HG03135 (cell line): Measurements from ENCODE around the gene JUN.

Experiments used
- ATAC-seq: cut with Tn5 transposase; IDR thresholded peaks from one replicate; pipeline ENCODE4 v1.9.1; 2021; ENCODE audit warnings: mild to moderate bottlenecking, moderate library complexity; ENCODE audit not compliant: unreplicated experiment

Gene JUN

DNA sequence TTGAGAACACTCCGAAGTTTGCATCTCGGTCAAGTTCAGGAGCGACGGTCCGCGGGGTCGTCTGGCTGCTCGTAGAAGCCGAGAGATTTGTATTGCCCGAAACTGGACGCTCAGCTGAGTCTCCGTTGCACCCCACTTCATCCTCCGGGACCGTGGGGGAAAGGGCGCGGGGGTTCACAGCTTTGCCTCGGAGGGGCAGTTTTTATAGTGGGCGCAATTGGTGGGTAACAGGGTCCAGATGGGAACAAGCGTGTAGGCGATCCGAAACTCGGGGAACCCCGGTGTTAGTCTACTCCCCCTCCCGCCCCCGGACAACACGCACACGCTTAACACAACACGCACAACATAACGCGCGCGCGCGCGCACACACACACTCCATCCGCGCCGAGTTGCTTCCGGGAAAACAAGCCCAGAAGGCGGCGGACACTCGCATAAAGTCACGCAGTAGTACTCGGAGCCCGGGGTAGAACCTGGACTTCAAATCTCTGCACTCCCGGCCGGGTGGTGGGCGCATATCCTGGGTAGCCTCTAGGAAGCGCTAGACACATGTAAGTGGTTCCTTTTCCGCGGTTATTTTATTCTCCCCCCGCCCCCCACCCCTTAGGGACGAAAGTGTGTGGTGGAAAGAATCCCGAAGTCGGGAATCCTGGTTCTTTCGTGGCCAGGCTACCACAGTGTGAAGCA, 1.1 kb upstream of the JUN start:
- no peak for ATAC-seq

DNA sequence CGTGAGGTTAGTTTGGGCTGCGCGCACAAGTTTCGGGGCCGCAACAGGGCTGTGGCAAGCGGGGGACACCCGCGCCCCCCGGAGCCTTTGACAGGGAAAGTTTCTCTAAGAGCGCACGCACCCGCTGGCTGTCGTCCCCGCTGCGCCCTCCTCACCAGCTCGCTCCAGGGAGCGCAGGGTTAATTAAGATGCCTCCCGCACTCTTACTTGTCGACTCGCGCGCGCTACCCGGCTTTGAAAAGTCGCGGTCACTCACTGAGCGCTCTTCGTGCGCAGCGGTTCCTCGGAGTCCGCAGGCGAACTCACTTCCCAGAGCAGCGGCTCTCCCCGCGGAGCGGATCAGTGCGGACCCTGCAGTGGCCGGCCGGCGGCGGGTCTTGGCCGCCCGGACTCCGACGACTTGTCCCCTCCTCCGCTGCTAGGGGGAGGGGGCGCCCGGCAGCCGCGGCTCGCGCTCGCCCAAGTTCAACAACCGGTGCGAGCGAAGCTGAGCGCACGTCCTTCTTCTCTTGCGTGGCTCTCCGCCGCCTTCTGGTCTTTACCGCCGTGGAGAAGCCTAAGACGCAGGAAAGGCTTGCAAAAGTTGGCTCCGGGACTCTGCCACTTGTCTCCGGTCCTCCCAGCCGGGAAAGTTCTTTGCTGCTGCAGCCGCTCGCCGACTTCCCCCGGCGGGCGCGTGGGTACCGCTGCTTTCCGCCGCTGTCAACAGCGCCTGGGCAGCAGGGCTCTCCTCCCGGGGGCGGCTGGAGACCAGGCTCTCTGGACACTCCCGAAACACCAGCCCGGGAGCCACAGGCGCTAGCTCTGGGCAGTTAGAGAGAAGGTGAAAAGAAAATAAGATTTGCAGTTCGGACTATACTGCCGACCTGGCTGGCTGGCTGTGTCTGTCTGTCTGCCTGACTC, 506 bp downstream of the JUN start:
- ATAC-seq, result no peak

DNA sequence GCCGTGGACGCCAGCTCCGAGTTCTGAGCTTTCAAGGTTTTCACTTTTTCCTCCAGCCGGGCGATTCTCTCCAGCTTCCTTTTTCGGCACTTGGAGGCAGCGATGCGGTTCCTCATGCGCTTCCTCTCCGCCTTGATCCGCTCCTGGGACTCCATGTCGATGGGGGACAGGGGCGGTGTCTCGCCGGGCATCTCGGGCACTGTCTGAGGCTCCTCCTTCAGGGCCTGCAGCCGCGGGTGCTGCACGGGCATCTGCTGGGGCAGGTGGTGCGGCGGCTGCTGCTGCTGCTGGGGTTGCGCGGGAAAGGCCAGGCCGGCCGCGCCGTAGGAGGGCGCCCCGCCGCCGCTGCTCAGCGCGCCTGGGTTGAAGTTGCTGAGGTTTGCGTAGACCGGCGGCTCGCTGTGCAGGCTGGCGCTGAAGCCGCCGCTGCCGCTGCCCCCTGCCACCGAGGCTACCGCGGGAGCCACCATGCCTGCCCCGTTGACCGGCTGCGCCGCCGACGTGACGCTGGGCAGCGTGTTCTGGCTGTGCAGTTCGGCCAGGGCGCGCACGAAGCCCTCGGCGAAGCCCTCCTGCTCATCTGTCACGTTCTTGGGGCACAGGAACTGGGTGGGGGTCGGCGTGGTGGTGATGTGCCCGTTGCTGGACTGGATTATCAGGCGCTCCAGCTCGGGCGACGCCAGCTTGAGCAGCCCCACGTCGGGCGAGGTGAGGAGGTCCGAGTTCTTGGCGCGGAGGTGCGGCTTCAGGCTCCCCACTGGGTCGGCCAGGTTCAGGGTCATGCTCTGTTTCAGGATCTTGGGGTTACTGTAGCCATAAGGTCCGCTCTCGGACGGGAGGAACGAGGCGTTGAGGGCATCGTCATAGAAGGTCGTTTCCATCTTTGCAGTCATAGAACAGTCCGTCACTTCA, 1.4 kb downstream of the JUN start:
- ATAC-seq, result no peak

- ATAC-seq, result no peak
These were observed 2.2 kb downstream of the JUN start for GRCh38 chr1:58781541-58782177.

- no peak for ATAC-seq
These were observed 2.9 kb downstream of the JUN start for GRCh38 chr1:58780836-58781452.

- ATAC-seq, result no peak
These were observed 3.4 kb downstream of the JUN start for GRCh38 chr1:58780411-58780810.

- no peak for ATAC-seq
These were observed 4.0 kb downstream of the JUN start for GRCh38 chr1:58779801-58780382.

DNA sequence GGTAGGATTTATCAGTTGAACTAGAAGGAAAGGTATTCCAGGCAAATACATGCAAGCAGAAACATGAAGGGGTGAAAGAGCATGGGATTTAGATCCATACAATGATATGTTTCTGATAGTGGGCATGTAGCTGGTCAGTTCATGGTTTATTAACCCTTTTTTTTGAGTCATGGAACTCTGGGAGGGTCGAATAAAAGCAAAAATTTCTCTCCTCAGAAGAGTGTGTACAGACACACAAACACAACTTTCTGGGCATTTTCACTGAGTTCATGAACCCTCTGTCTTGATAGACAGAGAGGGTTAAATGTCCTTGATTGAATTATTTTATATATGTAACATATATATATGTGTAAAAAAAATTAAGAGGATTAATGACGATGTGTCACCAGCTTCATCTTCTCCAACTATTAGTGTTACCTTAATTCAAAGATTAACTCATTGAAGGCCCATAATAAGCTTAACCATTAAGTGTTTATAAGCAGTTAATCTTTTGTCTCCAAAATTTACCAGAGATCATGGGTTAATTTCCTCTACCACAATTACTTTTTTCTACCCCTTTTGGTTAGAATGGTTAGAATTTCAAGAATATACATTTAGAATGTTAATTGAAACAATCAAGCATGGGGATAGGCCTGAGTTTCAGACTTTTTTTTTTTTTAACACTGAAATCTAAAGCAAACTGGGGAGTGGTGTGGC, 4.6 kb downstream of the JUN start:
- no peak for ATAC-seq

DNA sequence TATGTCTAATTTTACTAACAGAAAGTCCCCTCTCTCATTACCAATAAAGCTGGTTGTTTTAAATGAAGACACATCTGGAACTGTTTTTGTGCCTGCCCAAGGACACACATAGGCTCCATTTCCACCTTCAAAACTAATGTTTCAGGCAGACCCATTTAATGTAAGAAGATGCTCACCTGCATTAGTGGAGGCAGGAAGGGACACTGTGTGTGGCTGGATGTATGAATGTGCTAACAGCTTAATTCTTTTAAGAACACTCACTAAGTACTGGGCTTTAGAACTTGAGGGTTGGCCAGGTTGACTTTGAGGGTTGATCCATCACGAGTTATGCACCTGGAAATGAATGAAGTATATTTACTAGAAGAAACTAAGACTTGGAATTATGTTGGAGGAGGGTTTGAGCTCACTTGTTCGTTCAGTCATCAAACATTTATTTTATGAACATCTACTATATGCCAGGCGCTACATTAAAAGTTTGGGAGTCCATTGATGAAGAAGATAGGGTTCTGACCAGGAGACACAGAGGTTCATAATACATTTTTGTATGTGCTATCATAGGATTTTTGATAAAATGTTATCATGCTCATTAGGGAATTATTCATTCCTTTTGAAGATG, 5.4 kb downstream of the JUN start:
- no peak for ATAC-seq

DNA sequence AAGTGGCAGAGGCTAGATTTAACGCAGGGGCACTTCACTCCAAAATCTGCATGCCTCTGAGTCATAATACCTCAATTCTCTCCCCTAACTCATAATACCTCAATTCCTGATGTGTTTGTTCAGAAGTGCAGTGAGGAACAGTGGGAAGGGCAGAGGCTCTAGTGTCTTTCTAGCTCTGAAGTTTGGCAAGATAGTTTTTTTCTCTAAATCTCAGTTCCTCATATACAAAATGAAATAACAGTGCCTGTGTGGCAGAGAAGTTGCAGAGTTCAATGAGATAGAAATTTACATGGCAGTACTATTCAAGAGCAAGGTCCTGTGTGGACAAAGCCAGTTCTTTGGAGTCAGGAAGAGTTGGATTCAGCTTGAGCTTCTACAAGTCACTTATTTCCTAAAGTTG, 9.8 kb downstream of the JUN start:
- ATAC-seq, result no peak

- peak; percentile 68 for ATAC-seq
These were observed 10.4 kb downstream of the JUN start for GRCh38 chr1:58773406-58773840.

GRCh38 chr1:58769809-58770320, 14.0 kb downstream of the JUN start:
- no peak for ATAC-seq

GRCh38 chr1:58768971-58769808, 14.7 kb downstream of the JUN start:
- no peak for ATAC-seq

DNA sequence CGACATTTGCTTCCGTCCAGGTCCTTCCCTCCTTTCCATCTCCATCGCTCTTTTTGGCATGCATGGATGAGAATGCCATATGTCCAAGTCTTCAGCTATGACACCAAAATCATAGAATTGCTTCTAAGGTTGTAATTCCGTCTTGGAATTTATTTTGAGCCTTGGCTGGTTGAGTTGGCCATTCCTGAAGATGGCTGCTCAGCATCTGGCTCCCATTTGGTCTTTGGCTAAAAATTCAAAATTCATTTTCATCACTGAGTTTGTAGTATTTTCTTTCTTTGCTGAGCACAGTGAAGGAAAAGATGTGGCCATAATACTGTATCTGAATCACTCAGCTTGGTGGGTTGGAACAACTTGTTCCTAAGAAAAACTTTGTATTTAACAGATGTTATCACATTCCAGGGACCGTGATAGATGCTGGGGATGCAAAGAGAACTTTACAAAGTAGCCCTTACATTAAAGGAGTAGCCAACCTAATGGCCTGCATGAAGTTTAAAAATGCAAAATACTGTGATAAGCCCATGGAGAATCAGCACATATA, 15.6 kb downstream of the JUN start:
- no peak for ATAC-seq

DNA sequence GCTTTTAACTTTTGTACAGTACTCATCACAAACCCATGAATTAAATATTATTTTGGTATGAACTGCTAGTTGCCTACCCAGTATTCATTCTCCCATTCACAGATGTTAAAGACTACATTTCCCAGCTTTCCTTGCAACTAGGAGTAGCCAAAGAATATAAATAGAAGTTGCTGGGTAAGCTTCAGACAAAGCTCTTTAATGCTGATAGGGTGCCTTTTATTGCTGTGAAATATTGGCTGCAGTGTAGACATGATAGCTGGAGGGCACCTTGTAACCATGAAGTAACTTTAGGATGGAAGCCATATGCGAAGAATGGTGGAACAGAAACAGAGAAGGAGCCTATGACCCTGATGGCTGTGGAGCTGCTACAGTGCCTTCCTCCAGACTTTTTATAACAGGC, 16.7 kb downstream of the JUN start:
- no peak for ATAC-seq

DNA sequence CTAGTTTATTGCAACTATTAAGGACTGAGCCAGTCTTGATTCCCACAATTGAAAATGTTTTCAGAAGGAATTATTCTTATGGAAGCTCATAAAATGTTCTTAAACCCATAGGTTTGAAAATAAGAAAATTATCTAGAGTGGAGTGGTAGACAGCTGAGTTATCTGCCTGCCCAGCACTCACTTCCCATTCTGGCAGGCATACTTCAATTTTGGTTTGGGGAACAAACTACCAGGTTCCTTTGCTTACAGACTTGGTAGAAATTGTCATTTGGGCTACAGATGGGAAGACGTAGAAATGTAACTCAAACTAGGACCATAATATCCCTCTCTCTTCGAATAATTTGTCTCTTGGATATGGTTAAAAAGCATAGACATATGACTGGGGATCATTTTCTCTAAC, 18.4 kb downstream of the JUN start:
- ATAC-seq, result no peak

GRCh38 chr1:58765006-58765405, 18.8 kb downstream of the JUN start:
- ATAC-seq, result no peak
